GM21737 (cell line): ENCODE results near the gene PPA2.

Experiments
- ATAC-seq: cut with Tn5 transposase; IDR thresholded peaks from one replicate; pipeline ENCODE4 v1.9.1; 2021; ENCODE audit warnings: mild to moderate bottlenecking, moderate library complexity; ENCODE audit not compliant: unreplicated experiment

PPA2 gene

DNA sequence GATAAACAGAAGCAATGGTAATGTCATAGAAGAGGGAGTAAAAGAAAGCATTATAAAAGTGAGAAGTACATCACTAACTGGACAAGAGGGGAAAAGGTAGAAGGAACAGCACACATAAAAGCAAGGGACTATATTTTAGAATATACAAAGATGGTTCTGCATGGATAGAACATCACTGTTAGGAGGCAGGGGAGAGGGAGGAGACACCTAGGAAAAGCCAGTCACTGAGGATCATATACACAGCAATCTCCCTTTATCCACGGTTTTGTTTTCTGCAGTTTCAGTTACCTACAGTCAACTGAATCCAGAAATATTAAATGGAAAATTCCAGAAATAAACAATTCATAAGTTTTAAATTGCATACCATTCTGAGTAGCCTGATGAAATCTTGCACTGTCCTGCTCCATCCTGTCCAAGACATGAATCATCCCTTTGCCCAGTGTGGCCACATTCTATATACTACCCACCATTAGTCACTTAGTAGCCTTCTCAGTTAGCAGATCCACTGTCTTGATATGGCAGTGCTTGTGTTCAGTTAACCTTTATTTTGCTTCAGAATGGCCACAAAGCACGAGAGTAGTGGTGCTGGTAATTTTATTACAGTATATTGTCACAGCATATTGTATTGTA lies 74.2 kb downstream of the PPA2 start:
- no peak for ATAC-seq

DNA sequence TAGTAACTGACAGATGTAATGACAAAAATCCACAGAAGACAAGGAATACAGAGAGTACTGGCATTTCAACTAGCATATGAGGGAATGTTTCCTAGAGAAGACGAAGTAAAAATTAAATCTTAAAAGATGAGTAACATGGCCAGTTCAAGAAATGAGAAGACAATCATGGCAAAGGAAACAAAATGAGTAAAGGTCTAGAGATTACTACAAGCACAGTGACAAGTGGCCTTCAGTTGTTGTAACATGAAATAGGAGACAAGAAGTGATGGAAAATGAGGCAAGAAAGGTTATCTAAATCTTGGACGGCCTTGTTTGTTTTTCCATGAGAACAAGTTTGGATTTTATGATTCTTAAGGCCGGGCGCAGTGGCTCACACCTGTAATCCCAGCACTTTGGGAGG lies 81.0 kb downstream of the PPA2 start:
- ATAC-seq = no peak

DNA sequence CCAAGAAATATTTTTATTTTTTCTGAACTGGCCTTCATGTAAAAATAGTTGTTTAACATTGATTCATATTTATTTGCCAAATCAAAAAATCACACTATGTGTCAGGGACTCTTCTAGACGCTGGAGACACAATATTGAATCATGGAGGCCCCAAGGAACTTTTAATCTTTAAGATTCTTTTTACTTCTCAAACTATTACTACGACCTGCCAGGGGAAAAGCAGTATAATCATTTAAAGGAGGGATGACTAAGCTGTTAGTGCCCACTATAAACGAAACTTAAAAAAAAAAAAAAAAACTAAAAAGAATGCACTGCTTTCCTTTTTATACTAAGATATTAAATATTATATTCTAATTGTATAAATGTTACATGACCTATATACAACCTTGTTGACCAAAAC lies 84.7 kb downstream of the PPA2 start:
- ATAC-seq = no peak

DNA sequence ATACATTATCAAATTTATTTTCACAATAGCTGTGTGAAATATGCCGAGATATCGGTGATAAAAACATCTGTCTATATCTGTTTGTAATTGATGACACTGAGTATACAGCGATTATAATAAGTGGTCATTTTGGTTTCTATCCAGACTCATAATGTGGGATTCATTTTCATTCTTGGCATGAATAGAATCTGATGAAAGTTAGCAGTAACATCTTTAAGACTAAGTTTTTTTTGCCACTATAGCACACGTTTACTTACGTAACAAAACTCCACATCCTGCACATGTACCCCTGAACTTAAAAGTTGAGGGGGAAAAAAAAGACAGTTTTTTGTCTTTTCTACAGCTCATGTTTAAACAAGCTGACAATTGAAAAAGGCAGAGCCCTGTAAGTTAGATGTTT lies 86.4 kb downstream of the PPA2 start:
- ATAC-seq = no peak

DNA sequence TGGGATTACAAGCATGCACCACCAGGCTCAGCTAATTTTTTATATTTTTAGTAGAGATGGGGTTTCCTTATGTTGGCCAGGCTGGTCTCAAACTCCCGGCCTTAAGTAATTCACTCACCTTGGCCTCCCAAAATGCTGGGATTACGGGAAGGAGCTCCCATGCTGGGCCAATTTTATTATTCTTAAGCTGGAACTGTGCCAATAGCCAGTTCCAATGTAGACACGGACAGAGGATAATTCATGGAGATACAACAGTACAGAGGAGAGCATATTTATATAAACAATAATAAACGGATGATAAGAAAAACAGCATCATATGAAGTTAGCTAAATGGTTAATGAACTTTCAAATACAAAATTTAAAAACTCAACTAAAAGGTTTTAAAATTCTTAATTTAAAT lies 87.8 kb downstream of the PPA2 start:
- ATAC-seq = no peak

DNA sequence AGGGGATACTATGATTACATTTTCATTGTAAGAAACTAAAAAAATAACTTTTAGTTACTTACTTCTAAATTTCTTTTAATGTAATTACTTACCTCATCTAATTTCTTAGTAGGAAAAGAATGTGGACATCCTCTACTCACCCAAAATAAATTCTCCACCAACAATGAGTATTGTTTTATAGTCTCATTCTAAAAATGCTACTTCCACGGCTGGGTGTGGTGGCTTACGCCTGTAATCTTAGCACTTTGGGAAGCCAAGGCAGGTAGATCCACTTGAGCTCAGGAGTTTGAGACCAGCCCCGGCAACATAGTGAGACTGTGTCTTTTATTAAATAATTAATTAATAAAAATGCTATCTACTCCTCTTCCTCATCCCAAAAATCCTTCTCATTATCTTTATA lies 99.8 kb downstream of the PPA2 start:
- ATAC-seq = no peak

DNA sequence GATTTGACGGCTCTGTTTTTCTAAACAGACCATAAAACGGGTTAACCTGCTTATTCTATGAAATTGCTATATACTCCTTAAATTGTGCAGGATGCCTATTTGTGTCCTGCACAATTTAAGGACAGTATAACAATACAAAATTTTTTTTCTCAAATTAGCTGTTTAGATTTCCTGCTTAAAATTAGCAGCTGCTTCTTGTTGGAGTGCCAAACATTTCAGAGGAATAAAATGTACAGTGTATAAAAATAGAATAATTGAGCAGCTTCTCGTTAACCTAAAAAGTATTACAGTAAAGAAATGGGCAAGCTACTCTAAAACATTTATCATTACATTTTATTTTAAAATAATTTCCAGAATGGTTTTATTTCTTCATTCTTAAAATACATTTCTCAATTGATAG lies 100.5 kb downstream of the PPA2 start:
- no peak for ATAC-seq

DNA sequence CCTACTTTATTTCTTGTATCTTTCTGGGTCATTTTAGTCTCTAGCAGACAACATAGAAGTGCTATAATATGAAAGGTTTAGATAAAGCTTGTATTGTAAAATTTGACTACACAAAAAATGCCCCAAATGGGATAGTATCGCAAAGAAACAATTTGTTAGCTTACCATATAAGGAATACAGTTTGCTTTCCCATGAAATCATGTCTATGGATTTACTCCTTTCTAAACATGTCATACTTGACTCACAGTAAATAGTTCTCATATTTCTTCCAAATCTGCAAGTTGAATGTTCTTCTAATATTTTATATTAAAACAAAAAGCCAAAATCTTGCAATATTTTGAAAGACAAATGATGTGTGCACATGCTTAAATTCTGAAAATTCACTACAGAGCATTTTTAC lies 103.9 kb downstream of the PPA2 start:
- ATAC-seq = no peak

DNA sequence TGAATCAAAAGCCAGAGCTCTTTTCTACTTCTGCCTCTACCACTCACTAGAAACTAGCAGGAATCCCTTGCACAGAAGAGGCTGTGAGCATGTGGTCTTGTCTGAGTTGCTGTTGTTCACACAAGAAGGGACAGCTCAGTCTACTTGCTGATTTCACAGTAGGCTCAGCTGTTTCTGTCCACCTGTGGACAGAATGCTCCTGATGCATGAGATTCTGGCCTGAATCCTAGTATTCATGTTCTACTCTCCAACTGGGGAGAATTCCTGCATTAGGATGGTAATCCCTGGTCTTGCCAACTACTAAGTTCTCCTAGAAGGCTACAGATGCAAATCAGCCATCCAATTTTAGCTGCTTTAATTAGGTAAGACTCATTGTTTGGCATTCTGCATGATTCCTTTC lies 112.8 kb downstream of the PPA2 start:
- ATAC-seq = no peak

DNA sequence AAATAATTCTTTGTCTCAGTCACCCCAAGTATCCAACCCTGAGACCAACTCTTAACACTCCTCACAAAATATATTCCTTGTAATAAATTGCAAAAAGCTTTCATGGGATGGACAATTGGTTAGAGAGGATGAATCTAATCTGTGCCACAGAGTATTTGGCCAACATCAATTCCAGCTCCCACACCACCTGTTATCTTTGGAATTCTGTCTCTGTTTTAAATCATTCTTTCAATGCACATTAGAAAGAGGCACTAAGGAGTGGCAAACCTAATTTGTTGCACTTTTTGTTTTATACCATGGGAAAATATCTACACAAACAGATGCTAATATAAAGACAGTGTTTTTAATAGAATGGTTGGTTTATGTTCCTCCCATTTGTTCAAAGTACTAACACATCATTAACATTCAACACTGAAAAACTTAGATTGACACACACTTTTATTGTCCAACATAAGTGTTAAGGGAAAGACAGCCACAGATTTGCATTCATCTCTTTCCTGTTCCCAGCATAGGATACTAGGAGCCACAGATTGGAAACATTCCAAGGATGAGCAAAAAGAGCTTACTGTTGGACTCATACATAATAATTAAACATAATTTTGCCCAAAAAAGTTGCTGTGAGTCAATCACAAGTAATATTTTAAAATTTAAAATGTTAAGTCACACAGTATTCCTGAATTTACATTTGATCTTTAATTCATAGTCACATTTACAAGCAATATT lies 116.4 kb downstream of the PPA2 start:
- no peak for ATAC-seq

DNA sequence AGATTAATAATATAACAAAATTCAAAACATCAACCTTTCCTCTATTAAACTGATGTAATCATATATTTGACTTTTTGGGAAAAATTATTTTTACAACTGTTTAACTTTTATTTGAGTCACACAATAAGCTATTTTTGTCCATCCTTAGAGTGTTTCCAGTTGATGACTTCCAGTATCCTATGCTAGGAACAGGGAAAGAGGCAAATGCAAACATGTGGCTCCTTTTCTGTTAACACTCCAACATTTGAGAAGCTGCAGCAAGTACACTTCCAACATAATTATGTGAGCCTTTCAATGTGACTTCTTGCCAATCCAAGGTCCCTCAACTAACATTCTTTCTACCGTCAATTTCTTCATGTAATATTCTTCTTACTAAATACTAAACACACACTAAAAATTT lies 117.7 kb downstream of the PPA2 start:
- ATAC-seq = no peak

DNA sequence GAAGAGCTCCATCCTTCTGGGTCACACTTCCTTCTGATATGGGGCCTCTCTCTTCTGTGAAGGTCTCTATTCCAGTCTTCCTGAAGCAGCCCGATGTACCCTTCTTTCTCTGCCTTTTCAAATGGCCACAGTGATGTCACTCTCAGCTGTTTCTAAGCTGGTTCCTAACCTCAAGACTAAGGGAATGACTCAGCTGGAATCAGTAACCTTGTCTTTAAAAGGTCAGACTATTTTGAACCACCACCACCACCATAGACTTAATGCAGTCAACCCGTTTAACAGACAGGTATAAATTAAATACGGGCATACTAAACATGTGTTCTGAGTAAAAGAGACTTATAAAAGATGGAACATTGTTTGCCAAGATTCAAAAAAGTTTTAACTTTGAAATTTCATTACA lies 121.0 kb downstream of the PPA2 start:
- peak; percentile 67 for ATAC-seq

DNA sequence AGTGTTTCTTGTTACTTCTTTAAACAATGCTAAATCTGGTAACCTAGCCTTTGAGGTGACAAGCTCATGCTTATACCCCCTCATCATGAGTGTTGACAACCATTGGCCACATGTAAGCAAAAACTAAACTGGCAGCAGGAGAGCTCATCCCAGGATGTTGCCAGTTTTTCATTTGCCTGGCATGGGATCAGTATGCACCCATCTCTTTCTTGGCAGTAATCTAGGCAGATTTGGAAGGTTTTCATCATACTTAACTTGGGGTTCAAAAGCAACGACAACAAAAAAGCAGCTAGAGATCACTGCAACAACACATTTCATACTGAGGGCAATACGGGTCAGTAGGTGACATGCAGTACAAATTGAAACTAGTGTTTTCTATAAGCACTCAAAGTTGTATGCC lies 122.0 kb downstream of the PPA2 start:
- no peak for ATAC-seq

DNA sequence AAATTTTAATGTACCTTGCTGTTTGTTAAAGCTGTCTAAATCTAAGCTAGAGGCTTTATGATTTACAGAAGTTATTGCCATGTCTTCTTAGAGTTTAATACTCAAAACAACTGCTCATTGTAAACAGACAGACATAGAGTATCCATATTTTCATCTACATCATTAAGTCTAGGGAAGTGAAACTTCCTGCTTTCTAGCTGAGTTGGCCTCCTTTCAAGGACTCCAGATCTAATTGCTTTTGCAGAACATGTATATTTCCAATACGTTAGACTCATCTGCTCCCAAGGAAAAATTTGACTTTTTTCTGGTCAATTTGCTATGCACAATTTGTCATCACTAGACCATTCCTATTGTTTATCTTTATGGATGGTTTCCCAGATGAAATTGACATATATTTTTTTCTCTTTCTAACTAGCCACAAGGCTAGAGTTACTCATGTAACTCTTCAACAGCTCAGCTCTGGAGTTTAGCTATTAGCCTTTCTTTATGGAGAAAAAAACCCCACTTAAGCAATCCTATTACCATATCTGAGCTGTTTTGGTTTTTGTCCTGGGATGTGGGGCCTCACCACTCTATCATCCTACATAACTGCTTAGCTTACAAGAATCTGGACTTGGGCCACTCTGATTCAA lies 122.9 kb downstream of the PPA2 start:
- no peak for ATAC-seq

DNA sequence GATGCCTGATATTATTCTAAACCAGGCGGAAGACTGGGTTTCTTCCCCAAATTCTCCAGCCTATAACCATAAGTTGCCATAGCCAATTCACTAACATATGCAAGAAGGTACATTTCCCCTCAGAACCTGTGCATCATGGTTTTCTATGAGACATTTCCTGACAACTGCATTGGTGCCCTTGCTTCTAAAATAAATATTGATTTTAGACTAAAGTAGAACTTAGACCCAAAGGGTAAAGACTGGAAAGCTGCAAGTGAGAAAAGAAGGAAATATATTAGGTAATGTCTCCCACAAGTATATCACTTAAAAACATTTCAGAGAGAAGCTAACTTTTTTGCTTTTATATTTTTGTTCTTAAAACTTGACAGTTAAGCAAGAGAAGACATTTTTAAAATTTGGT lies 125.1 kb downstream of the PPA2 start:
- ATAC-seq = no peak

DNA sequence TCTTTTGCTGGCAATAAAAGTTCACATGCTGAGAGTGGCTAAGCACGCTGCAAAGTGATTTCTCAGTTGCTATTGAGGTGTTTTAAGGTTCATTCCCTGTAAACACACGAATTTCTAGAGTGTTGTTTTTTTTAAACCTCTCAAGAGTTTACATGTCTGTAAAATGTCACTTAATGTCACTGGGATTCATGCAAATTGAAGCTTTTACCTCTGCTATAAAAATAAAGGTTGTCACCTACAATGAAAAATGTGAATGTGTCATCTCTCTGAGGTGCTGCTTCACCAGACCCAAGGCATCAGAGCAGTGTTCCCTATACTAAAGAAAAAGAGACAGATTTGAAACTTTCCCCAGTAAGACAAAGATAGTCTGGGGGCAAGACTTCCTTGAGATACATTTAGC lies 127.0 kb downstream of the PPA2 start:
- ATAC-seq = no peak

DNA sequence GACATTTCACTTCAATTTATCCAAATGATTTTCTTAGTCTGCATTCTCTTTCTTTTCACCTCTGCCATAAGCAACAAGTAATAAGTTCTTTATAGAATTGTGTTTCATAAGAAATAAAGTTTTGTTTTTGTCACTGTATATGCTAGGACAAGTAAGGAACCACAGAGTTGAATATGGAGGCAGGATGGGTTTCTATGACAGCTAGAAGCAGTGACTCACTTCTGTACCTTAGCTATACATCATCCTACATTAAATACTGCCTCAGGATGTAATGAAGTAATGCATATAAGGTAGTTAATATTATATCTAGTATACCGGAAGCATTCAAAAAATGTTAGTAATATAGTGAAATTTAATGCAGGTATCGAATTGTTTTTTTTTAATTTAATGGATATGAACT lies 128.0 kb downstream of the PPA2 start:
- no peak for ATAC-seq

DNA sequence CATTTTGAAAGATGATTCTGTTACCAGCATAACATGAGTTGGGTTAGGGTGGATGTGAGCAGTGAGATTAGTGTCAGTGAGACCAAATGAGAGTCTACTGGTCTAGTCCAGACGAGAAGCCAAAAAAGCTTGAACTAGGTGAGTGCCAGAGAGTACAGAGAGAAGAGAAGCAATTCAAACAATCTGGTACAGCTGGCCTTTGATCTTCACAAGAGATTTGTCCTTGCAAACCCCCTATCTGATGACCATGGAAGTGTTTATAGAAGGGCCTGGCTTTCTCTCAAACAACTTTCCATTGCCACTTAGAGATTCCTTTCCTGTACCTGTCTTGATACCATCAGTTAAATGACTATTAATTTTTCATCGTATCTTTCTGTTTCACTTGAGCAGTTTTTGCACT lies 128.5 kb downstream of the PPA2 start:
- ATAC-seq = no peak

DNA sequence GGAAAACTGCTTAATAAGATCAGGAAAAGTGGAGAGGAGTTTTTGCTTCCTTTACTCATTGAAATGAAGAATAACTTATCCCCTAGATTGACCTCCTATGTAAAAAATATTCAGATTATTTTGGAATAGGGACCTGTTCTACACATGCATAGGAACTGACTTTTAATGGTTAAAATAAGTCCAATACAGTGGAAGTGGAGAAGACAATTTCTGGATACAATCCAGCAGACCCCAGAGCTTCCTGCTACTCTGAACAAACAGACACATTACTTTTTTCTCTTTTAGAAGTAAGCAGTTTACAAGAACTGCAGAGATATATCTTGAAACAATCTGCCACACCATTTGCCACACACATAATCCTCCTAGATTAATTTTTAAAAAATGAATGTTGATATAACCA lies 129.7 kb downstream of the PPA2 start:
- ATAC-seq = no peak

DNA sequence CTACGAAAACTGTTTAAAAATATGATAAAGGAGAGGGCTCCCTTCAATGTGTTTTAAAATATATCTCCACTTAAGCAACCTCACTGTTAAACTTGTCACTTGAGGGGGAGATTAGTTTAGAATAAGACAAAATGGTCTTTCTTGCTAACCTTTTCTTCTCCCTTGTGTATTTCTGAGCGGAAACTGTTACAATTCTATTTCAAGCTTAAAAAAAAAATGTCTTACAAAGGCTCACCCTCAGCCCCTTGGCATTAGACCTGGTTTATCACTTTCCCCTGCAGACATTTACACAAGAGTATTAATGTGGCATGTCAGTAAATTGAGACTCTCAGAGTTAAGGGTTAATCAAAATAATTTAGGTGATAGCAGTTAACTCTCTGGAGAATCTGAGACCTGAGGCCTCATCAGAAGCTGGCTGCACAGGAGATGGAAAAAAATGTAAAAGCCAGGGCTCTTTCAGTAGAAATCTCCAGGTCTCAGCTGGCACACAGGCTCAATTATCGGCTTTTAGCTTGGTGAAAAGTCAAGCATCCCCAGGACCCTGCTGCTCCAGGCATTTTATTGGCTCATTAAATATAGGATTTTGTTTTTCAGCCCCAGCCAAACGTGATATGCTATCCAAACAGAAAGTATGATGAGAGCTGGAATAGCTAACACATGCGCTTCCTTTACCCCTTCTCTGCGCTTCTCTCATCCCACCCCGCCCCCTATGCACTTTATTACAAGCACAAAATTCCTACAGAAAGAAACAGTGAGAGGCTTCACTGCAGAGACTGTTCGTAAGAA lies 130.5 kb downstream of the PPA2 start:
- no peak for ATAC-seq

DNA sequence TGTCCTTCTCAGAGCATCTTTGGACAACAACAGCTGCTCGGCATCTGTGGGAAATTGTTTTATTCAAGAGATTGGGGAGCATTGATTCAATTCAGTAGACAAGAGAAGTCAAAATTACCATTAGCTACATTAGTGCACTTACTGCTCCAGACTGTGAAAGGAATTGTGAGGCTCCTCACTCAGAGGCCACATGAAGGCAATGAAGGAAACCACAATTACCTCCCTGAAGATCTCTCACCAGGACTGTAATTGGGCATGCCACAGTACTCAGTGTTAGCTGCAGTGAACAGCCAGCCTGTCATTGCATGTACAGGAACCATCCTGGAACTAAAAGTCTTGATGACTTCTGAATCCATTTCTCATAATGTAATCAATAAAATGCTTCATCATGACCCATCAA lies 144.8 kb downstream of the PPA2 start:
- ATAC-seq = no peak

DNA sequence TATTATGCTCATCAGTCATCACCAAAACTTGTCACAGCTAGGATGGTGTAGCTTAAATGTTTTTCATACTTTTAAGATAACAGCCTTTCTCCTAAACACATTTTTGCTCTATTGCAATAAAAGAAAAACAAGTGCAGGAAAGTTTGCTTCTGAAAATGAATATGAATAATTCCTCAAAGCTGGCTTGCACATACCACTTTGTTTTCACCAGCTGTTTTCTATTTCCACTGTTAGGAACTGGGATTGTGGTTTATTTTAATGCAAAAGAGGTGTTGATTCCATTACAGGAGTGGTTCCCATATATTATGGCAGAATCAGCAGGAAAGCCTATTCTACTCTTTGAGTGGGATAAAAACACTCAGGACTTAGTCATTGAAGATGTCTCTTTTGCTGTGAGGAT lies 145.9 kb downstream of the PPA2 start:
- ATAC-seq = no peak
